HUES6 (cell line): ENCODE measurements around the gene TUBGCP6.

Experiments used
- H3K27ac ChIP-seq: 2 replicates; pipeline ENCODE4 v1.7.0; 2013; ENCODE audit warnings: low read depth, mild to moderate bottlenecking, low read length, inconsistent platforms
- H3K27me3 ChIP-seq: 2 replicates; pipeline ENCODE4 v1.6.1; 2013; ENCODE audit warnings: low read length; ENCODE audit not compliant: control insufficient read depth, insufficient read depth
- H3K36me3 ChIP-seq: 2 replicates; pipeline ENCODE4 v1.6.1; 2013; ENCODE audit warnings: low read length; ENCODE audit not compliant: control insufficient read depth, insufficient read depth
- H3K4me1 ChIP-seq: 2 replicates; pipeline ENCODE4 v1.6.1; 2013; ENCODE audit warnings: low read length; ENCODE audit not compliant: control insufficient read depth, insufficient read depth
- H3K4me3 ChIP-seq: 2 replicates; pipeline ENCODE4 v1.5.1; 2013; ENCODE audit warnings: low read depth, low read length
- H3K9ac ChIP-seq: one replicate; pipeline ENCODE4 v1.6.1; 2013; ENCODE audit warnings: mild to moderate bottlenecking, low read length
- H3K9me3 ChIP-seq: 2 replicates; pipeline ENCODE4 v1.6.1; 2013; ENCODE audit warnings: low read depth, low read length; ENCODE audit not compliant: control insufficient read depth, insufficient read depth

The TUBGCP6 gene

GRCh38 chr22:50247748-50248147, 2.9 kb upstream of the TUBGCP6 start:
- H3K27ac ChIP-seq = no peak overlapping the region
- no peaks in the 10 kb centered on the region for H3K27me3 ChIP-seq
- peaks cover 10% of the 10 kb centered on the region for H3K36me3 ChIP-seq
- no peak overlapping the region for H3K4me3 ChIP-seq
- peaks cover 24% of the 10 kb centered on the region for H3K4me1 ChIP-seq
- no peak overlapping the region for H3K9ac ChIP-seq
- no peaks in the 10 kb centered on the region for H3K9me3 ChIP-seq

- H3K4me1 ChIP-seq = peaks cover 18% of the 10 kb centered on the region
- H3K9me3 ChIP-seq = no peaks in the 10 kb centered on the region
- H3K27me3 ChIP-seq = no peaks in the 10 kb centered on the region
- H3K27ac ChIP-seq = no peak overlapping the region
- H3K36me3 ChIP-seq = peaks cover 10% of the 10 kb centered on the region
- H3K4me3 ChIP-seq = peak overlapping the region; percentile 87; the same call in 1 of the 2 replicates
- H3K9ac ChIP-seq = no peak overlapping the region
These were observed 1.7 kb upstream of the TUBGCP6 start for GRCh38 chr22:50246242-50247175.

- H3K4me3 ChIP-seq = peak overlapping the region; percentile 87
- H3K9me3 ChIP-seq = no peaks in the 10 kb centered on the region
- peaks cover 18% of the 10 kb centered on the region for H3K4me1 ChIP-seq
- peak overlapping the region; percentile 94 for H3K9ac ChIP-seq
- peak overlapping the region; percentile 56 for H3K27ac ChIP-seq
- no peaks in the 10 kb centered on the region for H3K27me3 ChIP-seq
- peaks cover 10% of the 10 kb centered on the region for H3K36me3 ChIP-seq
These were observed 620 bp upstream of the TUBGCP6 start for GRCh38 chr22:50245214-50246072.

- Histone ChIP-seq H3K9me3 (no peaks in the 10 kb centered on the region), H3K36me3 (peaks cover 22% of the 10 kb centered on the region), H3K4me3 (peak overlapping the region; percentile 87), H3K27ac (no peak overlapping the region), H3K4me1 (peaks cover 13% of the 10 kb centered on the region; the same call in 1 of the 2 replicates), H3K27me3 (no peaks in the 10 kb centered on the region), H3K9ac (peak overlapping the region; percentile 94)
These were observed 971 bp downstream of the TUBGCP6 start for GRCh38 chr22:50243685-50244419.

- Histone ChIP-seq H3K4me3 (peak overlapping the region; percentile 12; the same call in 1 of the 2 replicates), H3K36me3 (peaks cover 22% of the 10 kb centered on the region), H3K9me3 (no peaks in the 10 kb centered on the region), H3K27me3 (no peaks in the 10 kb centered on the region), H3K4me1 (peaks cover 13% of the 10 kb centered on the region; the same call in 1 of the 2 replicates), H3K9ac (no peak overlapping the region), H3K27ac (no peak overlapping the region)
These were observed 2.3 kb downstream of the TUBGCP6 start for GRCh38 chr22:50242406-50242949.

- Histone ChIP-seq H3K4me1 (peaks cover 3% of the 10 kb centered on the region; the same call in 1 of the 2 replicates), H3K4me3 (no peak overlapping the region), H3K27me3 (no peaks in the 10 kb centered on the region), H3K9ac (no peak overlapping the region), H3K36me3 (peaks cover 12% of the 10 kb centered on the region; the same call in 1 of the 2 replicates), H3K9me3 (peaks cover 5% of the 10 kb centered on the region; the same call in 1 of the 2 replicates), H3K27ac (no peak overlapping the region)
These were observed 6.1 kb downstream of the TUBGCP6 start for GRCh38 chr22:50238755-50239154.

GRCh38 chr22:50236731-50237409, 8.0 kb downstream of the TUBGCP6 start:
- H3K9me3 ChIP-seq = peaks cover 5% of the 10 kb centered on the region; the same call in 1 of the 2 replicates
- H3K36me3 ChIP-seq = peaks cover 15% of the 10 kb centered on the region; the same call in 1 of the 2 replicates
- no peaks in the 10 kb centered on the region for H3K4me1 ChIP-seq
- H3K27me3 ChIP-seq = no peaks in the 10 kb centered on the region
- H3K9ac ChIP-seq = no peak overlapping the region
- H3K27ac ChIP-seq = no peak overlapping the region
- no peak overlapping the region for H3K4me3 ChIP-seq

GRCh38 chr22:50233223-50233622, 11.6 kb downstream of the TUBGCP6 start:
- H3K9me3 ChIP-seq = peaks cover 5% of the 10 kb centered on the region; the same call in 1 of the 2 replicates
- no peak overlapping the region for H3K27ac ChIP-seq
- H3K4me1 ChIP-seq = no peaks in the 10 kb centered on the region
- H3K4me3 ChIP-seq = no peak overlapping the region
- H3K9ac ChIP-seq = no peak overlapping the region
- peaks cover 5% of the 10 kb centered on the region; the same call in 1 of the 2 replicates for H3K36me3 ChIP-seq
- H3K27me3 ChIP-seq = no peaks in the 10 kb centered on the region

GRCh38 chr22:50232481-50233151, 12.2 kb downstream of the TUBGCP6 start:
- Histone ChIP-seq H3K9ac (no peak overlapping the region), H3K4me1 (no peaks in the 10 kb centered on the region), H3K27ac (no peak overlapping the region), H3K4me3 (no peak overlapping the region), H3K36me3 (peaks cover 5% of the 10 kb centered on the region; the same call in 1 of the 2 replicates), H3K9me3 (peaks cover 5% of the 10 kb centered on the region; the same call in 1 of the 2 replicates), H3K27me3 (no peaks in the 10 kb centered on the region)
